ENCODE measurements around the gene PAX5. TPM values are rescaled to one million over a fixed set of nuclear protein-coding genes. Genes with fewer than 3 reads are reported as not detected.

The PAX5 gene
- polyA plus RNA-seq, 2 of the 4 experiments (the other 2 are of a cell fraction), result not detected

DNA sequence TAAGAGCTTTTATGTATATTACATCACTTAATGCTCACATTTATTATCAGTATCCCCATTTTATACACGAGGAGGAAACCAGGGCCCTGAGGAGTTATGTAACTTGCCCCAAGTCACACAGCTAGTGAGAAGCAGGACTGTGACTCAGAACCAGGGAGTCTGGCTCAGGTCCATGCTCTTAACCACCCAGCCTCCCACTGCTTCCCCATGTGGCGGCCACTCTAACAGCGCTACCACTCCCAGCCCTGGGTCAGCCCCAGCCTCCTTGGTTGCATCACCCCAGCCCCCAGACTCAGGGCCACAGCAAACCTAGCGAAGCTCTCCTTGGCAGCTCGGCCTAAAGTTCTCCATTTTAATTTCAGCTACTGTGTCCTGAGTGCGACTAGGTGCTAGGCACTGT lies 159.1 kb downstream of the PAX5 start (continued):
- TF ChIP-seq, protein P1, sequence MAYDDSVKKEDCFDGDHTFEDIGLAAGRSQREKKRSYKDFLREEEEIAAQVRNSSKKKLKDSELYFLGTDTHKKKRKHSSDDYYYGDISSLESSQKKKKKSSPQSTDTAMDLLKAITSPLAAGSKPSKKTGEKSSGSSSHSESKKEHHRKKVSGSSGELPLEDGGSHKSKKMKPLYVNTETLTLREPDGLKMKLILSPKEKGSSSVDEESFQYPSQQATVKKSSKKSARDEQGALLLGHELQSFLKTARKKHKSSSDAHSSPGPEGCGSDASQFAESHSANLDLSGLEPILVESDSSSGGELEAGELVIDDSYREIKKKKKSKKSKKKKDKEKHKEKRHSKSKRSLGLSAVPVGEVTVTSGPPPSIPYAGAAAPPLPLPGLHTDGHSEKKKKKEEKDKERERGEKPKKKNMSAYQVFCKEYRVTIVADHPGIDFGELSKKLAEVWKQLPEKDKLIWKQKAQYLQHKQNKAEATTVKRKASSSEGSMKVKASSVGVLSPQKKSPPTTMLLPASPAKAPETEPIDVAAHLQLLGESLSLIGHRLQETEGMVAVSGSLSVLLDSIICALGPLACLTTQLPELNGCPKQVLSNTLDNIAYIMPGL (CRISPR knock-in tag; IDR thresholded peaks at IDR 0.05; ENCODE audit: borderline replicate concordance), result no peak

DNA sequence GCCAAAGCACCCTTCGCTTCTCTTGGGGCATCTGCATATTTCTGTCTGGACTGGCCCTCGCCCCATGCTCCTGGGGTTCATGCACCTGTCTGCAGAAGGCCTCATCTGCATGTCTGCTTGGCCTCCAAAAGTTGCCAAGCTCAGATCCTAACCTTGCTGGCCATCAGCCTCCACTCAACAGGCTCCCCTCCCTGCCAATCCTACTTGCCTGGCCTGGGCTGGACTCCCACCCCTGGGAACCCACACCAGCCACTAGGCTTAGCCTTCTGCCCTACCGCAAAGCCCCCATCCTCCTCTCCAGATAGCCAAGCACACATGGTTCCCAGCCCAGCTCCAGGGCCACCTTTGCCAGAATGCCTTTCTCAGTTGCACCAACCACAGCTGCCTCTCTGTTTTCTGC lies 159.8 kb downstream of the PAX5 start:
- TF ChIP-seq, protein P2, sequence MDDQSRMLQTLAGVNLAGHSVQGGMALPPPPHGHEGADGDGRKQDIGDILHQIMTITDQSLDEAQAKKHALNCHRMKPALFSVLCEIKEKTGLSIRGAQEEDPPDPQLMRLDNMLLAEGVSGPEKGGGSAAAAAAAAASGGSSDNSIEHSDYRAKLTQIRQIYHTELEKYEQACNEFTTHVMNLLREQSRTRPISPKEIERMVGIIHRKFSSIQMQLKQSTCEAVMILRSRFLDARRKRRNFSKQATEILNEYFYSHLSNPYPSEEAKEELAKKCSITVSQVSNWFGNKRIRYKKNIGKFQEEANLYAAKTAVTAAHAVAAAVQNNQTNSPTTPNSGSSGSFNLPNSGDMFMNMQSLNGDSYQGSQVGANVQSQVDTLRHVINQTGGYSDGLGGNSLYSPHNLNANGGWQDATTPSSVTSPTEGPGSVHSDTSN (IDR thresholded peaks at IDR 0.05), result no peak
- TF ChIP-seq NPAS2 (CRISPR knock-in tag; IDR thresholded peaks at IDR 0.05; ENCODE audit: borderline replicate concordance), result no peak
- TF ChIP-seq HOXB5 (CRISPR knock-in tag; IDR thresholded peaks at IDR 0.05), result no peak
- no peak for TF ChIP-seq MAFK (IDR thresholded peaks at IDR 0.05; ENCODE audit: partially characterized antibody)
- TF ChIP-seq RNF2 (IDR thresholded peaks at IDR 0.05; ENCODE audit: borderline replicate concordance, low read depth), result no peak
- TF ChIP-seq TP53 (CRISPR knock-in tag; IDR thresholded peaks at IDR 0.05), result no peak
- TF ChIP-seq, protein P3, sequence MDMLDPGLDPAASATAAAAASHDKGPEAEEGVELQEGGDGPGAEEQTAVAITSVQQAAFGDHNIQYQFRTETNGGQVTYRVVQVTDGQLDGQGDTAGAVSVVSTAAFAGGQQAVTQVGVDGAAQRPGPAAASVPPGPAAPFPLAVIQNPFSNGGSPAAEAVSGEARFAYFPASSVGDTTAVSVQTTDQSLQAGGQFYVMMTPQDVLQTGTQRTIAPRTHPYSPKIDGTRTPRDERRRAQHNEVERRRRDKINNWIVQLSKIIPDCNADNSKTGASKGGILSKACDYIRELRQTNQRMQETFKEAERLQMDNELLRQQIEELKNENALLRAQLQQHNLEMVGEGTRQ (IDR thresholded peaks at IDR 0.05), result no peak
- TF ChIP-seq CHD4 (IDR thresholded peaks at IDR 0.05; ENCODE audit: borderline replicate concordance), result no peak
- no peak for TF ChIP-seq BHLHE40 (IDR thresholded peaks at IDR 0.05; ENCODE audit: low read depth, low read length)
- no peak for TF ChIP-seq CBX8 (IDR thresholded peaks at IDR 0.05)
- no peak for TF ChIP-seq ZFP36 (IDR thresholded peaks at IDR 0.05; ENCODE audit: borderline replicate concordance, partially characterized antibody)
- no peak for TF ChIP-seq KDM5A (IDR thresholded peaks at IDR 0.05)
- no peak for TF ChIP-seq TFCP2L1 (CRISPR knock-in tag; IDR thresholded peaks at IDR 0.05)
- TF ChIP-seq RFX5 (IDR thresholded peaks at IDR 0.05), result no peak
- TF ChIP-seq, protein P4, sequence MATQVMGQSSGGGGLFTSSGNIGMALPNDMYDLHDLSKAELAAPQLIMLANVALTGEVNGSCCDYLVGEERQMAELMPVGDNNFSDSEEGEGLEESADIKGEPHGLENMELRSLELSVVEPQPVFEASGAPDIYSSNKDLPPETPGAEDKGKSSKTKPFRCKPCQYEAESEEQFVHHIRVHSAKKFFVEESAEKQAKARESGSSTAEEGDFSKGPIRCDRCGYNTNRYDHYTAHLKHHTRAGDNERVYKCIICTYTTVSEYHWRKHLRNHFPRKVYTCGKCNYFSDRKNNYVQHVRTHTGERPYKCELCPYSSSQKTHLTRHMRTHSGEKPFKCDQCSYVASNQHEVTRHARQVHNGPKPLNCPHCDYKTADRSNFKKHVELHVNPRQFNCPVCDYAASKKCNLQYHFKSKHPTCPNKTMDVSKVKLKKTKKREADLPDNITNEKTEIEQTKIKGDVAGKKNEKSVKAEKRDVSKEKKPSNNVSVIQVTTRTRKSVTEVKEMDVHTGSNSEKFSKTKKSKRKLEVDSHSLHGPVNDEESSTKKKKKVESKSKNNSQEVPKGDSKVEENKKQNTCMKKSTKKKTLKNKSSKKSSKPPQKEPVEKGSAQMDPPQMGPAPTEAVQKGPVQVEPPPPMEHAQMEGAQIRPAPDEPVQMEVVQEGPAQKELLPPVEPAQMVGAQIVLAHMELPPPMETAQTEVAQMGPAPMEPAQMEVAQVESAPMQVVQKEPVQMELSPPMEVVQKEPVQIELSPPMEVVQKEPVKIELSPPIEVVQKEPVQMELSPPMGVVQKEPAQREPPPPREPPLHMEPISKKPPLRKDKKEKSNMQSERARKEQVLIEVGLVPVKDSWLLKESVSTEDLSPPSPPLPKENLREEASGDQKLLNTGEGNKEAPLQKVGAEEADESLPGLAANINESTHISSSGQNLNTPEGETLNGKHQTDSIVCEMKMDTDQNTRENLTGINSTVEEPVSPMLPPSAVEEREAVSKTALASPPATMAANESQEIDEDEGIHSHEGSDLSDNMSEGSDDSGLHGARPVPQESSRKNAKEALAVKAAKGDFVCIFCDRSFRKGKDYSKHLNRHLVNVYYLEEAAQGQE (IDR thresholded peaks at IDR 0.05), result no peak
- no peak for TF ChIP-seq ESRRA (IDR thresholded peaks at IDR 0.05; ENCODE audit: borderline replicate concordance, low read length)
- TF ChIP-seq HOXB13 (CRISPR knock-in tag; IDR thresholded peaks at IDR 0.05; ENCODE audit: low read depth), result no peak
- no peak for TF ChIP-seq NFE2L2 (conservative IDR thresholded peaks at IDR 0.05; ENCODE audit: low read length)
- no peak for TF ChIP-seq EP300 (IDR thresholded peaks at IDR 0.05)
- no peak overlapping the region for H3K4me3 ChIP-seq
- H3K4me1 ChIP-seq, result no peaks in the 10 kb centered on the region
- 72% methylated on average over 3 of the region's 3 CpGs for WGBS (ENCODE audit: missing lambda C conversion rate)
- DNase-seq (ENCODE audit: low read depth in 1 of 2, low spot score in 1 of 2) (no peak), FAIRE-seq (no peak), ATAC-seq (no peak)
- CTCF ChIA-PET, result interaction anchor here (0.8 to 8.0 kb wide), 45 partner anchors 10 to 511 kb away, joined by 3 to 166 read pairs (median 9); partner anchors contain the start of gene ZCCHC7
- H3K27ac ChIP-seq, result no peak overlapping the region
- POLR2A ChIA-PET, result no interaction called here
- no peaks in the 10 kb centered on the region for H3K9me3 ChIP-seq
- no peak overlapping the region for H3K4me2 ChIP-seq

Data from A549 (cell line).